Fibroblast of skin of abdomen (primary cell): ENCODE results near the gene TSPAN19.
A peak's percentile ranks its signal among the peaks of the same experiment; 100 is the strongest.

ENCODE experiments used
- DNase-seq: peaks from one replicate; pipeline ENCODE4 v3.0.0-alpha.2; 2013

The TSPAN19 gene

DNA sequence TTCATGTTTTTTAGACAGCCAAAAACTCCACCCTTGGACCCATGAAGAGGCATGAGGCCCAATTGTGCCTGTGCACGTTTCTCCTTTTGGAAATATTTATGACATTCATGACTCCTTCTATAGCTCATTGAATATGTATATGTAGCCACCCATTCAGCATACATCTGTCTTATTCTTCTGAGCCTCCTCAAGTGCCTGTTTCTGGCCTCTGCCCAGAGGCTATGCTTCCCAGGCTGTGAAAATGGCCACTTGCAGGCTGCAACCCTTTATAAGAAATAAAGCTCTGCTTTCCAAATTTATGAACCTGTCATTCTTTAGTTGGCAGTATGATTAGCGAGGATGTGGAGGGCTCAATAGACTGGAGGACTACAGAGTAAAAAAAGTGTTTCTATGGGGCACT is 35.3 kb downstream of the TSPAN19 start:
- no peak for DNase-seq

- no peak for DNase-seq
Observed at GRCh38 chr12:84998341-84998740, 37.7 kb downstream of the TSPAN19 start.

DNA sequence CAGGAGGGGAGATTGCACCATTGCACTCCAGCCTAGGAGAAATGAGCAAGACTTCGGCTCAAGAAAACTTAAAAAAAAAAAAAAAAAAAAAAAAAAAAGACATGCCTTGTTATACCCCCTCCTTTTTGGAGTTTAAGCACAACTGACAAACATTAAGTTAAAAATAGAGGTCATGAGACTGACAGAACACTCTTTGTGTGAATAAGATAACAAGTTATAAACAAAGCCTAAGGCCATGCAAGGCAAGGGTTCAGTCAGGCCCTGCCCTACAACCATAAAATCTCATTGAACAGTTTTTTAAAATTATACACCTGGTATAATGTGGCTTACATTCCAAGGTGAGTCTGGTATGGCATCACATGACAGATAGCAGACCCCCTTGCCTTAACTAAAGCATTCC is 39.3 kb downstream of the TSPAN19 start:
- no peak for DNase-seq

GRCh38 chr12:84995641-84996040 is 40.4 kb downstream of the TSPAN19 start:
- DNase-seq: no peak

- DNase-seq: no peak
Observed at GRCh38 chr12:84994426-84994825, 41.7 kb downstream of the TSPAN19 start.

DNA sequence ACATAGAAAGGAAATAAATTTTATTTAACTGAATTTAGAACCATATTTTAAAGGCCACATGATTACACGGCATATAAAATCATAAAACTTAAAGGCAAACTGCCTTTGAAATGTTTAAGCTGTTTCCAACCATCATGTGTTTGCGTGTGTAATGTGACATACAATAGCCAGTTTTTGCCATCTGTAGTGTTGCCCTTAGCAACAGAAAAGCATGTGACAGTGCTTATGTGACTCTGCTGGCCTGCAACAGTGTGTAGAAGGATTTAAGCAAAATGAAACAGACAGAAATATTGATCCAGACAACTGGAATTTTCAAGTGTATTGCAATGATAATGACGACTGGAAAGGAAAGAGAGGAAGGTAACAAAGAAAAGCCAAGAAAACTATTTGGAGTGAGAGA is 49.5 kb downstream of the TSPAN19 start:
- DNase-seq: peak; percentile 8

DNA sequence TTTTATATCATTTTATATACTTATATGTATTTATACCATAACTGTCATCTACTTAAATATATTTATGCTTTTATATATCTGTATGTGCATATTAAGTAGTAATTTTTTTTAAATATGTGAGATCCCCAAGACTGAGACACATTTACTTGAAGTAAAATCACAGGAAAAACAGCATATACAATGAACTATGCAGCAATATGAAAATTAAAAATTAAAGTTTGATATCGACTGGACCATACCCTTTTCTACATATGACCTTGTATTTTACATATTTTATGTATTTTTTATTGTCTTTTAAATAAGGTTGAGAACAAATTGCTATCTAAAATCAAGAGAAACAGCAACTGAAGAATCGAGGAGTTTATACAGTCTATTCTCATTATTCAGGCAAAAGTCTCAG is 50.0 kb downstream of the TSPAN19 start:
- DNase-seq: no peak

GRCh38 chr12:84983289-84983688 is 52.8 kb downstream of the TSPAN19 start:
- no peak for DNase-seq

DNA sequence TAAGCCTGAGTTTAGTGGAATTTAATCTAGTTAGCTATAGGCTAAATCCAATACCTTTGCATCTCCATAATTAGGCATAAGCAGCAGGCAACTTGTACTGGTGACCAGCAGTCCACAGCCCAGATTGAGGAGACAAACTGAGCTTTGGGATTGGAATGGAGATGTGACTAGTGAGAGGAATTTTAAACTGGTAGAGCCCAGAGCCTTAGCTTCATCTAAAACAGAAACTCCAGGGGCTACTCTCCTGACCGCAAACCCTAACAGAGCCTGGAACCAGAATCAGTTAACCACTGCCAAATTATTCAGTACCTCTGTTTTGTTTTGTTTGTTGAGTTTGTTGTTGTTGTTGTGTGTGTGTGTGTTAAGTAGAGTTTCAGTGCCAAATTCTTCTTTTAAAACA is 53.2 kb downstream of the TSPAN19 start:
- DNase-seq: no peak

- no peak for DNase-seq
Observed at GRCh38 chr12:84978921-84979320, 57.2 kb downstream of the TSPAN19 start.

DNA sequence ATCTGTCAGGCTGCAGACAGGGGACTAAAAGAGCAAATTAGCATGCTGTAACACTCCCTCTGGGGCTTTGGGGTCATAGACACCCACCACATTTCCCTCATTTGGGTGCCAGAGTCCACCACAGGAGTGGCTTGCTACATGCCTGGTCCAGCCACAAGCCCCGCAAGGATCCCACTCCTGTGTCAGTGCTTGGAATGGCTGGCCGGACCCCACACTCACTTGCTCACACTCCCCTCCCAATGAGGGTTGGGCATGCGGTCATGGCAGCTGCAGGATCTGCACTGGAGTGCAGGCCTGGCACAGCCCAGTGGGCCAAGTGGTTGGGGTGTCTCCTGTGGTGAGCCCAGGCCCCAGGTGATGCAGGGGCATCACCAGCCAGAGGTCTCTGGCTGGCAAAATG is 59.9 kb downstream of the TSPAN19 start:
- no peak for DNase-seq

DNA sequence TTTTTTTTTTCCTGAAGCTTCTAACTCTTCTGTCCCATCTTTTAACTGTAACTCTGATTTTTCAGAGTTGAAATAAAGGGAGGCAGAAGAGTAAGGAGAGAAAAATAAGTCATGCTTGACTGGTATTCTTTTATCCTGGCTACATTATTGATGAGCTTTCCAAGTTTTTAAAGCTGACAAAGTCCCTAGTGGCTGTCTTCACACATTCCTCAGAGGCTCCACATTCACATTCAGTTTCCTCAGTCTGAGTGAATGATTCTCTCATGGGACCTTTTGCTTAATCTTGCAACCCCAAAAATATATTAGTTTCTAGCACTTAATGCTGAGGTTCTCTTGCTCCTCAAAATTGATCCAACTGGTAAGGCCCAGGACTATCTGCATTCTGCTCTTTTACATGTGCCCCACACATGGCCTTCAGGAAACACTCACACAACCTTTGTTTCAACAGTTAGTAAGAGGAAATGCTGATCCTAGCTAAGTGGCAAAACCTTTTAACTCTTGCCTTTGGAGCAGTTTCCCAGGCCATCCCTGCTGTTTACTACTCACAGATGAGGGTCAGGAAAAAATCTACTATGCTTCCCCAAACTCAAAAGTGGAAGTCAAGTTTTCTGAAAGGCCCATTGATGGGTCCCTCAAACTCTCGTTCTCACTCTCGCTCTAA is 61.8 kb downstream of the TSPAN19 start:
- DNase-seq: no peak

DNA sequence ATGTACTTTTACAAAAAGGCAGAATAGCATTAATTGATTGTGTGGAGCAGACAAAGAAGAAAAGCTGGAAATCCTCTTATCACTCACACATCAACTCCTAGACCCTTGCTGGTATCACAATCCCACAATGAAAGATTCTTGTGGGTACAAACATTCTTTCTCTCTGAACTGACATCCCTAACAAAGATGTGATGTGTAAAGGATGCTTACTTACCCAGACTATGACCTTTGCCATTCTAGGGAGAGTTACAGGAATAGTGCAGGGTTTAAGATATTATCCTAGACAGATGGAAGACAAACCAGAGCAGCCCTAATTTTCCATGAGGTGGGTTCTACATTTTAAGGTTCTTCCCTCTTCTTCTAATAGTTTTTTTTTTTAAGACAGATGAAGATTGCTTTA is 63.1 kb downstream of the TSPAN19 start:
- no peak for DNase-seq

- no peak for DNase-seq
Observed at GRCh38 chr12:84969226-84969625, 66.9 kb downstream of the TSPAN19 start.
